GM12873 (cell line): ENCODE data around the gene THBS1.

Experiments used
- TF ChIP-seq, protein P1 (sequence below): IDR thresholded peaks from 2 replicates; pipeline ENCODE4 v1.5.1; 2012; ENCODE audit warnings: low read depth, mild to moderate bottlenecking, moderate library complexity, low read length, control low read depth; ENCODE audit not compliant: insufficient read depth; ENCODE audit errors: missing control alignments

The THBS1 gene

DNA sequence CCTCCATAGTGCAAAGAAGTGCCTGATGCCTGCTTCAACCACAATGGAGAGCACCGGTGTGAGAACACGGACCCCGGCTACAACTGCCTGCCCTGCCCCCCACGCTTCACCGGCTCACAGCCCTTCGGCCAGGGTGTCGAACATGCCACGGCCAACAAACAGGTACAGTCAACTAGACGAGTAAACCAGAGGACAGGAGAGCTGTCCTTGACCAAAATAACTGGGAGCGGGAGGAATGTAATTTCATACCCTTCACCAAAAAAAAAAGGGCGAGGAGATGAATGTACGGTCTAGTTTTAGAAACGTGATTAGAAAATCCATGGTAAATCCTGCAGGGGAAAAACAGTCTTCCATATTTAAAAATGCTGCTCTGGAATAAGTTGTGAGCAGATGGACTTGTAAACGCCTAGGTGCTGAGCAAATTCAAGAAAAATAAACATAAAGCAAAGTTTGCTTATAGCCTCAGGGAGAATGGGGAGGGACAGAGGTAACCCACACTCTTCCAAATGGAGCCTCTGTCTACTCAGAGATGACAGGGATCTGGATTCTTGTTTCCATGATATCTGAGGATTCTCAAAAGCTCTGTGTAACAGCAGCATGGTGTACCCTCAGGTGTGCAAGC lies 8.4 kb downstream of the THBS1 start:
- TF ChIP-seq, protein P1, sequence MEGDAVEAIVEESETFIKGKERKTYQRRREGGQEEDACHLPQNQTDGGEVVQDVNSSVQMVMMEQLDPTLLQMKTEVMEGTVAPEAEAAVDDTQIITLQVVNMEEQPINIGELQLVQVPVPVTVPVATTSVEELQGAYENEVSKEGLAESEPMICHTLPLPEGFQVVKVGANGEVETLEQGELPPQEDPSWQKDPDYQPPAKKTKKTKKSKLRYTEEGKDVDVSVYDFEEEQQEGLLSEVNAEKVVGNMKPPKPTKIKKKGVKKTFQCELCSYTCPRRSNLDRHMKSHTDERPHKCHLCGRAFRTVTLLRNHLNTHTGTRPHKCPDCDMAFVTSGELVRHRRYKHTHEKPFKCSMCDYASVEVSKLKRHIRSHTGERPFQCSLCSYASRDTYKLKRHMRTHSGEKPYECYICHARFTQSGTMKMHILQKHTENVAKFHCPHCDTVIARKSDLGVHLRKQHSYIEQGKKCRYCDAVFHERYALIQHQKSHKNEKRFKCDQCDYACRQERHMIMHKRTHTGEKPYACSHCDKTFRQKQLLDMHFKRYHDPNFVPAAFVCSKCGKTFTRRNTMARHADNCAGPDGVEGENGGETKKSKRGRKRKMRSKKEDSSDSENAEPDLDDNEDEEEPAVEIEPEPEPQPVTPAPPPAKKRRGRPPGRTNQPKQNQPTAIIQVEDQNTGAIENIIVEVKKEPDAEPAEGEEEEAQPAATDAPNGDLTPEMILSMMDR: no peak

DNA sequence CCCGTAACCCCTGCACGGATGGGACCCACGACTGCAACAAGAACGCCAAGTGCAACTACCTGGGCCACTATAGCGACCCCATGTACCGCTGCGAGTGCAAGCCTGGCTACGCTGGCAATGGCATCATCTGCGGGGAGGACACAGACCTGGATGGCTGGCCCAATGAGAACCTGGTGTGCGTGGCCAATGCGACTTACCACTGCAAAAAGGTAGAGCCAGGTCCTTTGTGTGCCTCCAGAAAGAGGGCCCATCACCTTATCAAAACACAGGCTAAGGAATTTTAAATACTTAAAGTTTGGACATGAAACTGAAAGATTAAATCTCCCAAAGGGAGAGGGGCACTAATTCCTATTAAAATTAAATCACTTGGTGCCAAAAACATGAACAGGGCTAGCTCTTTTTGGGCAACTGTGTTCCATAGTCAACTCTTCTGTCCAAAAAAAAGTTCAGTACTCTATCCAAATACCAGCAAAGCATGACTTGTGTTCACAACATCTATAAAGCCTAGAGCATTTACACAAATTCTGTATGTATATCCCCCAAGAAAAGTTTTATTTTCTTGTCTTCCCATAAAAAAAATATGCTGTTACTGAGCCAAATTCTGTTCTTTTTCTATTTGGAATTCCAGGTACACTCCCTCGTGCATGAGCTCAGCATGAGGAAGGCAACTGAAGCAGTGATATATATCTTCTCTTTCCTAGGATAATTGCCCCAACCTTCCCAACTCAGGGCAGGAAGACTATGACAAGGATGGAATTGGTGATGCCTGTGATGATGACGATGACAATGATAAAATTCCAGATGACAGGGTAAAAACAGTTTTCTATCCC lies 9.2 kb downstream of the THBS1 start:
- TF ChIP-seq, protein P1: no peak

DNA sequence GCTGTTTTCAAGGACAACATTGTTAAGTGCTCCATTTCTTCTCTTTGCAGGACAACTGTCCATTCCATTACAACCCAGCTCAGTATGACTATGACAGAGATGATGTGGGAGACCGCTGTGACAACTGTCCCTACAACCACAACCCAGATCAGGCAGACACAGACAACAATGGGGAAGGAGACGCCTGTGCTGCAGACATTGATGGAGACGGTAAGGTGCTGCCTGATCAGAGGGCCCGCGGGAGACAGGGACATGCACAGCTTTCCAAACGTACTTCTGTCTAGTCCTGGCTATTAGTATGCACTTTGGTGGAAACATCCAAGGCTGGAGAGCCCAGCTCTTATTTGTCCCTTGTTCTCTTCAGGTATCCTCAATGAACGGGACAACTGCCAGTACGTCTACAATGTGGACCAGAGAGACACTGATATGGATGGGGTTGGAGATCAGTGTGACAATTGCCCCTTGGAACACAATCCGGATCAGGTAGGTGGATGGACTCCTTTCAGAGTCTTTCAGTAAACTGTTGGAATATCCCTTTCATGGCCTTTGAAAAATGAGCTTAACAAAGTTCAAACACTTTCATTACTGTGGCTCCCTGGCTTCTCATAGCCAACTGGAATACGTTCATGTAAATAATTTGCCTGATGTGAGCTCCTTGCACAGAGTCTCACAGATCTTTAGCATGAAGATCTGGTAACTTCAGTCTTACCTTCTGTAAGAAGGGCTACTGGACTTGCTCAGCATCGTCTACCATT lies 10.4 kb downstream of the THBS1 start:
- TF ChIP-seq, protein P1: no peak

DNA sequence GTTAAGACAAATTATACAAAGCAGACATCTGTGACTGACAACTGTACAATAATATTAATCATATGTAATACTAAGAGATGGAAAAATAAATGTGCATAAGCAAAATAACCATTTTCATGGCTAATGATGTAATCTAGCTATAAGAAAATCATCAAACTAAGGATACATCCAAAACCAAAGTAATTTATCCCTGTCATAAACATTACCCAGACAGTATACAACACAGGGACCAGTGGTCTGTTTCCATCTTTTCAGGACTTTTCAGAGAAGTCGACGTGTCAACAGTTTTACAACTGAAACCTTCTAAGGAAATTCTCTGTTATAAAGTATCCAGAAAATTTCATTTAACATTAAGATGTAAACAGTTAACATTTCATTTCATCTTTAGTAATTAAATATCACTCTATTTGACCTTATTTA lies 11.0 kb downstream of the THBS1 start:
- TF ChIP-seq, protein P1: no peak

DNA sequence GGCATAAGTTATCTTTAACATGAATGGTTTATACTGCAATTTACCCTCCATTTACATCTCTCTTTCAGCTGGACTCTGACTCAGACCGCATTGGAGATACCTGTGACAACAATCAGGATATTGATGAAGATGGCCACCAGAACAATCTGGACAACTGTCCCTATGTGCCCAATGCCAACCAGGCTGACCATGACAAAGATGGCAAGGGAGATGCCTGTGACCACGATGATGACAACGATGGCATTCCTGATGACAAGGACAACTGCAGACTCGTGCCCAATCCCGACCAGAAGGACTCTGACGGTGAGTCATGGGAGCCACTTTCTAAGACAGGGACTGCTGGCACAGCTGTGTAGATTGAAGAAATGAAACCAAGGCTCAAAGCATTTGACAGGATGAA lies 11.6 kb downstream of the THBS1 start:
- TF ChIP-seq, protein P1: no peak

DNA sequence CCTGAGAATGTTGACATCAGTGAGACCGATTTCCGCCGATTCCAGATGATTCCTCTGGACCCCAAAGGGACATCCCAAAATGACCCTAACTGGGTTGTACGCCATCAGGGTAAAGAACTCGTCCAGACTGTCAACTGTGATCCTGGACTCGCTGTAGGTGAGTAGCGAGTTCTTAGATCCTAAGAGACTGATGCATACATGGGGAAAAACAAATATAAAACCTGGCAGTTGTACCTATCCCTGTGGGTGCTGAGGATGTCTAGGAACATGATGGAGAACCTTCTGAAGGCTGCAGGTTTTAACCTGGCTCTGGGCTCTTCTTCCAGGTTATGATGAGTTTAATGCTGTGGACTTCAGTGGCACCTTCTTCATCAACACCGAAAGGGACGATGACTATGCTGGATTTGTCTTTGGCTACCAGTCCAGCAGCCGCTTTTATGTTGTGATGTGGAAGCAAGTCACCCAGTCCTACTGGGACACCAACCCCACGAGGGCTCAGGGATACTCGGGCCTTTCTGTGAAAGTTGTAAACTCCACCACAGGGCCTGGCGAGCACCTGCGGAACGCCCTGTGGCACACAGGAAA lies 12.3 kb downstream of the THBS1 start:
- TF ChIP-seq, protein P1: no peak
